GM18907 (cell line): Measurements from ENCODE around the gene RHOT1.
"Not testable (repeated sequence)": the region's sequence is repeated elsewhere in the genome, so short reads cannot be mapped to it uniquely, and the experiment has no call there.

ENCODE experiments used
- ATAC-seq: cut with Tn5 transposase; IDR thresholded peaks from one replicate; pipeline ENCODE4 v1.9.1; 2021; ENCODE audit warnings: mild to moderate bottlenecking, moderate library complexity; ENCODE audit not compliant: unreplicated experiment

The RHOT1 gene

DNA sequence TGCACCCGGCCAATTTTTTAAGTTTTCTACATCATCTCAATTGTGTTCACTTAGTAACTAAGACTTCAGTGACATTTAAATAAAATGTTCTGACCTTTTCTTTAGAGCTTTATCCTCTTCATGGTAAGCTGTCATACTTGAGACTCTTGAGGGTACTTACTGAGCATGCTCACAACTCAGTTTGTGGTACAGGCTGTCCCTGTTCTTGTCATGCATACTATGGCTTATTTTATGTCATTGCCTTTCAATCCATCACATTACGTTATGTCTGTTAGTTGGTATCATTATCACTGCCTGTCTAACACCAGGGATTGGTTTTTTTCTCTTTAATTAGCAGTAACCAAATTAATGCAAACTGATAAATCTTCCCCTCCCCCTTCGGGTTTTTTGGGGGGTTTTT, 81.4 kb downstream of the RHOT1 start:
- ATAC-seq, result no peak

DNA sequence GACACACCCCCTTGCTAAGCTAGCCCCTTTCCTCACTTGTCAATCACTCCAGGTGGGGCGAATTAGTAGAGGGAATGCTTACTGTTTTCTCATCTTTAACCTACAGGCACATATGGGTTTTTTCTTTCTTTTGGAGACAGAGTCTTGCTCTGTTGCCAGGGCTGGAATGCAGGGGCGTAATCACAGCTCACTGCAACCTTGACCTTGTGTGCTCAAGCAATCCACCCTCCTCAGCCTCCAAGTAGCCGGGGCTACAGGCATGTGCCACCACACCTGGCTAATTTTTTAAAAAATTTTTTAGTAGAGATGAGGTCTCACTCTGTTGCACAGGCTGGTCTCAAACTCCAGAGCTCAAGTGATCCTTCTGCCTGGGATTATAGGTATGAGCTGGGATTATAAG, 84.6 kb downstream of the RHOT1 start:
- no peak for ATAC-seq

- no peak for ATAC-seq
These were observed 85.6 kb downstream of the RHOT1 start for GRCh38 chr17:32227910-32228309.

- no peak for ATAC-seq
These were observed 93.3 kb downstream of the RHOT1 start for GRCh38 chr17:32235588-32235987.

DNA sequence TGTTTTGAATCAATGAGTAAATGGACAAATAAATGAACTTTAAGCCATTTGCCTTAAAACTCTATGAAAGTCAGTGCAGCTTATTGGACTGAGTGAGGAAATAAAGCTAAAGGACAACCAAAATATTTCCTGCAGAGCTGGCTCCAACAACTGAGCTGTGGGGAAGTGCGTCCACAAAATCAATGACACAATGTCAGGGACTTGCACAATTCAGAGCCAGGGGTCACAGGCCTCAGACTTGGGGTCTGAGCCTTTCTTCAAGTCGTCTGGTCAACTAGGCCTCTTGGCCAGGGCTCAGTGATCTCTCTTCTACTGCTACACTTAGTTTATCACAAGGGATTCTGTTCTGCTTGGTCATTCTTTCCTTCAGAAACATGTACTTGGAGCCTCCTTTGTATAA, 97.2 kb downstream of the RHOT1 start:
- ATAC-seq, result no peak

GRCh38 chr17:32240750-32241149, 98.4 kb downstream of the RHOT1 start:
- ATAC-seq, result no peak

- ATAC-seq, result no peak
These were observed 99.3 kb downstream of the RHOT1 start for GRCh38 chr17:32241640-32242039.

- ATAC-seq, result no peak
These were observed 107.2 kb downstream of the RHOT1 start for GRCh38 chr17:32249475-32249874.

- no peak for ATAC-seq
These were observed 110.9 kb downstream of the RHOT1 start for GRCh38 chr17:32253117-32253611.

GRCh38 chr17:32256012-32256700, 113.9 kb downstream of the RHOT1 start:
- ATAC-seq, result no peak

GRCh38 chr17:32256701-32257019, 114.4 kb downstream of the RHOT1 start:
- ATAC-seq, result no peak

- ATAC-seq, result no peak
These were observed 116.3 kb downstream of the RHOT1 start for GRCh38 chr17:32258383-32259140.

DNA sequence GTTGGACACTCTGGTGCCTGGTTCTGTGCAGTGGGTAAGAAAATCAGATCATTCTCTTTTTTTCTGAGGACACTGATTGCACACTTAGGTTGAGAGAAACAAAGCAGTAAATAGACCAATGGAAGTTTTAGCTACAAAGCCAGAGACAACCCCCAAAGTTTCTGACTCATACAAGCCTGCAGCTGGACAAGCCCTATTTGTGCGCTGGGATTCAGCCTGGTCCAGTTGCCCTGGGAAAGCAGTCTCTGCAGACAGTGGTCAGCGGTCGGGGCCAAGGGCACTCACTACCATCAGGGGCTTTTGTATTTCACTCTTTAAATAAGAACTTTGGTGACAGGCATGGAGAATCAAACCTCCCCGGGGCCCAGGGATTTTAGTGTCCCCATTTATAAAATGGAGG, 117.3 kb downstream of the RHOT1 start:
- ATAC-seq, result no peak

- ATAC-seq, result no peak
These were observed 119.1 kb downstream of the RHOT1 start for GRCh38 chr17:32261417-32261736.

DNA sequence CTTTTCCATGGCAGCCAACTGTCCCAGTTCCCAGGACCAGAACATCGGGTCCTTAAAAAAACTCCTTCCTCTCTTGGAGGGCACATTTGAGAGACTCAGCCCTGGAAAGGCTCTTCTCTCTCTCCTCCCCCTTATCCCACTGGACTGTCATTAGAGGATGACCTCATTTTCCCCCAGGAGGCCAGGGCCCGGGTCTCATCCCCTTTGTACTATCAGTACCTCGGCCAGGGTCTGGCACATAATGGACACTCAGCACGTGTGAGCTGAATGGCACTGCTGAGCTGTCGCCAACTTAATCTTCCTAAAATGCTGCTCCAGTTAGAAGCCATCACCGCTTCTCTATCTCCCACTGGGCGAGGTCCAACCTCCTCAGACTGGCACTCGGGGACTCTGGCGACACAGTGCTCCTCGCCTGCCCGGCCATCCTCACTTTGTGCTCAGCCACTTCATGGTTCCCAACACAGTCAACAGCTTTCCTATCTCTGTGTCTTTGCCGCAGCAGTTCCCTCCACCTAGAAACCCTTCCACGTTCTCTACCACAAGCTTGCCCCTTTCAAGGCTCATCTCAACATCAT, 119.7 kb downstream of the RHOT1 start:
- ATAC-seq, result no peak

GRCh38 chr17:32263515-32263914, 121.2 kb downstream of the RHOT1 start:
- not testable (repeated sequence) for ATAC-seq

- ATAC-seq, result no peak
These were observed 122.0 kb downstream of the RHOT1 start for GRCh38 chr17:32264140-32264799.

- no peak for ATAC-seq
These were observed 122.5 kb downstream of the RHOT1 start for GRCh38 chr17:32264823-32265191.

GRCh38 chr17:32265192-32265923, 123.1 kb downstream of the RHOT1 start, which contains the start of gene RHBDL3:
Gene RHBDL3 (plus strand): TSS chr17:32265832. CDS start chr17:32266190, 358 bp downstream.
- ATAC-seq, result no peak

DNA sequence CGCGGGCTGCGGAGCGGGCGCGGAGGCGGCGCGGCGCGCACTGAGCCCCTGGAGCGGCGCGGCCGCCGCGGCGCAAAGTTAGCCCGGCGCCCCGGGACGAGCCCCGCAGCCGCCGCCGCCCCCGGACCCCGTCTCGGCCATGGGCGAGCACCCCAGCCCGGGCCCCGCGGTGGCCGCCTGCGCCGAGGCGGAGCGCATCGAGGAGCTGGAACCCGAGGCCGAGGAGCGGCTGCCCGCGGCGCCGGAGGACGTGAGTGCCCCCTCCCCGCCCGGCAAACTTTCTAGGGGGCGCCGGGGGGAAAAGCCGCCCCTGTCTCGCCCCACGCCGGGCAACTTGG, 123.7 kb downstream of the RHOT1 start:
- ATAC-seq, result no peak
